DND-41 (cell line): ENCODE results near the gene SRF.

Source experiments
- EZH2 ChIP-seq: IDR thresholded peaks from 3 replicates; pipeline ENCODE4 v1.6.1; 2012; ENCODE audit warnings: borderline replicate concordance, low read depth, mild to moderate bottlenecking, moderate library complexity, low read length, inconsistent platforms; ENCODE audit not compliant: severe bottlenecking
- TF ChIP-seq, protein P1 (sequence below): IDR thresholded peaks from 2 replicates; pipeline ENCODE4 v1.5.1; 2012; ENCODE audit warnings: borderline replicate concordance, low read length, moderate library complexity, mild to moderate bottlenecking; ENCODE audit not compliant: poor library complexity, severe bottlenecking; ENCODE audit errors: extremely low read depth

GRCh38 chr6:43192911-43193310 lies 21.8 kb downstream of the SRF start:
- TF ChIP-seq, protein P1, sequence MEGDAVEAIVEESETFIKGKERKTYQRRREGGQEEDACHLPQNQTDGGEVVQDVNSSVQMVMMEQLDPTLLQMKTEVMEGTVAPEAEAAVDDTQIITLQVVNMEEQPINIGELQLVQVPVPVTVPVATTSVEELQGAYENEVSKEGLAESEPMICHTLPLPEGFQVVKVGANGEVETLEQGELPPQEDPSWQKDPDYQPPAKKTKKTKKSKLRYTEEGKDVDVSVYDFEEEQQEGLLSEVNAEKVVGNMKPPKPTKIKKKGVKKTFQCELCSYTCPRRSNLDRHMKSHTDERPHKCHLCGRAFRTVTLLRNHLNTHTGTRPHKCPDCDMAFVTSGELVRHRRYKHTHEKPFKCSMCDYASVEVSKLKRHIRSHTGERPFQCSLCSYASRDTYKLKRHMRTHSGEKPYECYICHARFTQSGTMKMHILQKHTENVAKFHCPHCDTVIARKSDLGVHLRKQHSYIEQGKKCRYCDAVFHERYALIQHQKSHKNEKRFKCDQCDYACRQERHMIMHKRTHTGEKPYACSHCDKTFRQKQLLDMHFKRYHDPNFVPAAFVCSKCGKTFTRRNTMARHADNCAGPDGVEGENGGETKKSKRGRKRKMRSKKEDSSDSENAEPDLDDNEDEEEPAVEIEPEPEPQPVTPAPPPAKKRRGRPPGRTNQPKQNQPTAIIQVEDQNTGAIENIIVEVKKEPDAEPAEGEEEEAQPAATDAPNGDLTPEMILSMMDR: no peak
- no peak for TF ChIP-seq EZH2
